GM12874 (cell line): ENCODE measurements around the gene C10orf105.

Experiments used
- TF ChIP-seq, protein P1 (sequence below): IDR thresholded peaks from 2 replicates; pipeline ENCODE4 v1.5.1; 2011; ENCODE audit warnings: low read depth, mild to moderate bottlenecking, control low read depth, low read length, moderate library complexity; ENCODE audit not compliant: insufficient read depth

The C10orf105 gene, protein sequence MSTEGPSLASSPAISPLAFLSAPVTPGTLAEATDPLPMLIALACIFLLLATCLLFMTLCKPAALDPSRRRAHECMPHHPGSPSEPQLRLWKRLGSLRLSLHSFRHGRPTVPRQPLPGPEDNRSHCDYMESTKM

DNA sequence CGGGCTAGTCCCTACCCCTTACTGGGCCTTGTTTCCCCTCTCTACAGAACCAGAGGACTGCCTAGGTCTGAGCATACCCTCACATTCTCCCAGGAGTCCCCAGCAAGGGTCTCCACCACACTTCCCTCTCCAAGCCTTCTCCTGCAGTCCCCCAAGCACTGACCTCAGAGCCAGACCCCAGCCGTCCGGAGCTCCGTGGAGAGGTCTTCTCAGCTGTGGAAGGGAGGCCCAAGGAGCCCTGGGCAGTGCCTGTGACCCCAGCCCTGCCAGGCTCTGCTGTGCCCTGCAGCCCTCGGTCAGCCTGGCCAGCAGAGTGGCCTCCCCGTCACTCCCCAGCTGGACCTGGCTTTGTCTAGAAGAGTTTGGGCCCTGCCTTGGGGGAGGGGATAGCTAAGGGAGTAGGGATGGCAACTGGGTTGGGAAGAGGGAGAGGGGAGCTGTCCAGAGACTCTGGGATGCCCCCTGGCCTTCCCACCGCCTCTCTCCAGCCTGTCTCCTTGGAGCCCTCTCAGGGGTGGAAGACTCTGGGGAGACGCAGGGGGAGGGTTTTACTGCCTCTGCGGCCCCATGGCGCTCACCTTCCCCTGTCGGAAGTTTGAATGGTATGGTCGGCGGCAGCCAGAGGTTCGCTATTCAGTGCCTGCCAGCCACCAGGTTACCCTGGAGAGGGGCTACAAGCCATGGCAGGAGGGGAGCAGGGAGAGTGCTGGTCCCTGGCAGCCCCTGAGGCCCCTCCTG lies at the start of gene C10orf105:
Gene C10orf105, minus strand, starts transcription at position 315 of the 738 bp plus-strand sequence. CDS start 3,441 bp downstream, outside the sequence.
- TF ChIP-seq, protein P1, sequence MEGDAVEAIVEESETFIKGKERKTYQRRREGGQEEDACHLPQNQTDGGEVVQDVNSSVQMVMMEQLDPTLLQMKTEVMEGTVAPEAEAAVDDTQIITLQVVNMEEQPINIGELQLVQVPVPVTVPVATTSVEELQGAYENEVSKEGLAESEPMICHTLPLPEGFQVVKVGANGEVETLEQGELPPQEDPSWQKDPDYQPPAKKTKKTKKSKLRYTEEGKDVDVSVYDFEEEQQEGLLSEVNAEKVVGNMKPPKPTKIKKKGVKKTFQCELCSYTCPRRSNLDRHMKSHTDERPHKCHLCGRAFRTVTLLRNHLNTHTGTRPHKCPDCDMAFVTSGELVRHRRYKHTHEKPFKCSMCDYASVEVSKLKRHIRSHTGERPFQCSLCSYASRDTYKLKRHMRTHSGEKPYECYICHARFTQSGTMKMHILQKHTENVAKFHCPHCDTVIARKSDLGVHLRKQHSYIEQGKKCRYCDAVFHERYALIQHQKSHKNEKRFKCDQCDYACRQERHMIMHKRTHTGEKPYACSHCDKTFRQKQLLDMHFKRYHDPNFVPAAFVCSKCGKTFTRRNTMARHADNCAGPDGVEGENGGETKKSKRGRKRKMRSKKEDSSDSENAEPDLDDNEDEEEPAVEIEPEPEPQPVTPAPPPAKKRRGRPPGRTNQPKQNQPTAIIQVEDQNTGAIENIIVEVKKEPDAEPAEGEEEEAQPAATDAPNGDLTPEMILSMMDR: no peak

DNA sequence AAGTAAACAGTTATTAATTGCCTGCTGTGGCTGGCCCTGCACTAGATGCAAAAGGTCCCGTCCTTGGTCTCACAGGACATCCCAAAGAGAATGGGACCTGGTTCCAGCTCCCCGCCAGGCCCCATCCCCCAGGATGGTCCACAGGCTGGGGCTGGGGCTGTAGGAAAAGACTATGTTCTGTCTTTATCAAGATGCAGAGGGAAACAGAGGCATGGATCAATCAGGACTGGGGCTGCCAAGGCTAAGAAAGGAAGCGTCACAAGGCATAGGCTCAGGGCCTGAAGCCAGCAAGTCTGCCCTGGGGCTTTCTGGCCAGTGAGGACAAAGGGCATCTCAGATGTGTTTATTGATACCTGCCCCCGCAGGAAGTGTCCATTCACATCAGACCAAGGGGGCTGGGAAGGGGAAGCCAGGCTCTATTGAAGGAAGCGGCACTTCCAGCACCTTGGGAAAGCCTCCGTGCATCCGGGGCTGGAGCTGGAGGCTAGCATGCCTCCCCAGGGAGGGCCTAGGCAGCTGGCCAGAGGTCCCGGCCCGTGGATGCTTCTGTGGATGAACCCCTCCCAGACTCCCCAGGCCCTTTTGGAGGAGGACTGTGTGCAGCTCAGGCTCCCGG lies 48.0 kb upstream of the C10orf105 start:
- TF ChIP-seq, protein P1: no peak

DNA sequence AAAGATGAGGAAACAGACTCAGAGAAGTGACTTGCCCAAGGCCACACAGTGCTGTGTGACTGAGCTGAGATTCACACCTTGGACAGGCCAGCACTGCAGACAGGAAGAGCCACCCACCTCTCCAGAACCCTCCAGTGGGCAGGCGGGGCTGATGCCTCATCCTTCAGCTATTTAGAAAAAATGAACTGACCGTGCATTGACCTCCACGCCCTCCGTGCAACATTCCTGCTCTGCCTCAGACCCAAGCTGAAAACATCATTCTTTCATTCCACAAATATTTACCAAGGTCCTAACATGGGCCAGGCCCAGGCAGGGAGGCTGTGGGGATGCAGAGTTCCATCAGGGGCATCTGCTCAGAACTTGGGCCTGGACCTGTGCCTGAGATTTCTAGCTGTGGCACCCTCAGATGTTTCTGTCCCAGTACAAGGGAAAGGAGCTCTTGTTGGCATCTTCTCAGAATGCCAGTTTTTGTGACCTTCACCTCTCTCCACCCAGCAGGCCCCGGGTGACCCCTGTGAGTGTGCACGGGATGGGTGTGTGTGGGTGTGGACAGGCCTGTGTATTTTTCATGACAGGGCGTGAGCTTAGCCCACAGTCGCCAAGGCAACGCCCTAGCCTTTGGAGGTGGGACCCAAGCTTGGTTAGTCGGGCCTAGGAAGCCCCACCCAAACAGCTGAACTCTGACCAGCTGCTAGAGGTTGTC lies 47.3 kb upstream of the C10orf105 start:
- TF ChIP-seq, protein P1: no peak

DNA sequence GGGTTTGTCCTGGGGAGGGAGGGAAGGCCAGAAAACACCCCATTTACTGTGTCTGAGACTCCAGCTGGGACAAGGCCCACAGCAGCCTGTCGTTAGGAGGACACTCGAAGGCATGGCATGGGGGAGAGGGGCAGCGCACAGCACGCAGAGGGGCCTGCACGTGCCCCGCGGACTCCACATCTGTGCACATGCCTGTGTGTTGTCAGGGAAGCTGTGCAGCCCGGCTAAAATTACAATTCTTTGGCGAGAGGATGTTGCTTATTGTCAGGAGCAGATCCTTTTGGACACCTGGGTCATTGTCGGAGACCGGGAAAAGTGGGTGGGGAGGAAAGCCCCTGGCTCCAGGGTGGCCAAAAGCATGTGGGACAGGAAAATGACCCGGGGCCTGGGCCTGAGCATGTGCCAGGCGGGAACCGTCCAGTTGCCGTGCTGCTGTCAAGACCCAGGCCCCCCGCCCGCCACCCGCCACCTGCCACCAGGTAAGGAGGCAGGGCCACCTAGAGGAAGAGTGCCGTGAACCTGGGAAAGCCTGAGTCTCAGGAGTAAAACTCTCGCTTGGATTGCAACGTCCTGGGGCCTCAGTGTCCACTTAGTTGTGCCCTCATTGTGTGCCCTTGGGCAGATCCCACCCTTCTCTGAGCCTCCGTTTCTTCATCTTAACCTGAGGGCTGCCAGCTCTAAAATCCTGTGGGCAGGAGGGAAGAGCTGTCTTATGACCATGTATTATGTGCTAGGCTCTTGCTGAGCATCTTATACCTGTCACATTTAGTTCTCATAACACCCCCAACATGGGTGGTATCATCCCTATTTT lies 46.5 kb upstream of the C10orf105 start:
- TF ChIP-seq, protein P1: no peak

DNA sequence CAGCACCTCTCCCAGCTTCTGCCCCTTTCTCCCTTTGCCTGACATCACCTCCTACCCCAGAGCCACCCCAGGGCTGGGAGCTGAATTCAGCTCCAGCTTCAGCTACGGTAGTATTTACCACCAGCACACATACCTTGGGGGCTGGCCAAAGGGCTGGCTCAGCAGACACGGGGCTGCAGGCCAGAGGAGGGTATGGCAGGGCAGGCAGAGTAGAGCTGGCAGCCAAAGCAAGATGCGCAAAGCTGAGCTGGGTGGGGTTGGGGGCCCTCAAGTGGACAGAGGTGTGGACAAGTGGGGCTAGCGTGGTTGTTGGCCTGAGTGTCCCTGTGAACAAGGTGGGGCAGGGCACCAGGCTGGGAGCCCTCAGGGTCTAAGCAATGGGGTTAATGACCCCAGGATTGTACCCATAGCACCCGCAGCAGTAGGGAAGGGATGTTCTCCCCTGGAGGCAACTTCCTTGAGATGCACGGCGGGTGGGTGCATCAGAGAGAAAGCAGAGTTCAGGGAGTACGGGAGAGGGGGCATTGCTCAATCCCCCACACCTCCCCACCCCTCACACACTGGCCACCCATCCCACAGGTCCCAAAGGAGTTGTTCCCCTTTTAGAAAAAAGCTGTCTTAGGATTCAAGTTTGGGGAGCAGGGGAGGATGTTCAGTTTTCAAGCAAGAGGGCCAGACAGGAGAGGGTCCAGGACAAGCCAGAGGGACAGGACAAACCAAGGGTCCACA lies 45.8 kb upstream of the C10orf105 start:
- TF ChIP-seq, protein P1: no peak

DNA sequence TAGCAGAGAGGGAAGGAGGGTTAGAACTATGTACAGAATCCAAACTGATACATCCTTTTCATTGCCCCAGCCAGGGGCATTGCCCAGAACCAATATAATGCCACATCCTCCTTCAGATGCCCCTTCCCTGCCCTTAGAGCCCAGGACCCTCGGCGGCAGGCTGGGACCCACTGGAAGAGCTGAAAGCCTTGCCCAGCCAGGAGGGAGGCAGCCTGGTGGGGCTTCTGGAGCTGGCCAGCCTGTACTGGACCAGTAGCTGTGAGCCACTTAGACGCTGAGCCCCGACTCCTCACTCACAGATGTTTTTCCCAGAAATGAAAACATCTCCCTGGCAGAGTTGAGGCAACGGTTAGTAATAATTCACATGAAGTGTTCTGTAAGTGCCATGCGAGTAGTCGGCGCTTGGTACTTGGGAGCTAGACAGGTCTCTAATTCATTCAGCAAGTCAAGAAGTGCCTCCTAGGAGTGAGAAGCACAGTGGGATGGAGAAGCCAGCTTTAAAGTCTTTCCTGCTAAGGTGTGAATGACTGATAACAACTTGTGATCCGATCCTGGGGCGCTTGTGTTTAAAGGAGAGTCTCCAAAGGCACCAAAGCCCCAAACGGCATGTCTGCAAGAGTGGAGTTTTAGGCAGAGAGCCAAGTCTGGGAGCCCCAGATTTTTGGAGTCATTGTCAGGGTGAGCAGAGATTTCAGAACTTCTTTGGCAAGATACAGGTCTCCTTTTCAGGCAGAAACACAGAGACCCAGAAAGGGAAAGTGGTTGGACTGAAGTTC lies 44.0 kb upstream of the C10orf105 start:
- TF ChIP-seq, protein P1: no peak
